HG03558 (cell line): ENCODE measurements around the gene HKDC1.
"Not testable (repeated sequence)": the region's sequence is repeated elsewhere in the genome, so short reads cannot be mapped to it uniquely, and the experiment has no call there.

ENCODE experiments used
- ATAC-seq: cut with Tn5 transposase; IDR thresholded peaks from one replicate; pipeline ENCODE4 v1.9.1; 2021; ENCODE audit warnings: moderate number of reproducible peaks; ENCODE audit not compliant: unreplicated experiment; ENCODE audit errors: extremely low read depth

The HKDC1 gene

GRCh38 chr10:69239816-69240434, 19.8 kb downstream of the HKDC1 start:
- ATAC-seq, result no peak

DNA sequence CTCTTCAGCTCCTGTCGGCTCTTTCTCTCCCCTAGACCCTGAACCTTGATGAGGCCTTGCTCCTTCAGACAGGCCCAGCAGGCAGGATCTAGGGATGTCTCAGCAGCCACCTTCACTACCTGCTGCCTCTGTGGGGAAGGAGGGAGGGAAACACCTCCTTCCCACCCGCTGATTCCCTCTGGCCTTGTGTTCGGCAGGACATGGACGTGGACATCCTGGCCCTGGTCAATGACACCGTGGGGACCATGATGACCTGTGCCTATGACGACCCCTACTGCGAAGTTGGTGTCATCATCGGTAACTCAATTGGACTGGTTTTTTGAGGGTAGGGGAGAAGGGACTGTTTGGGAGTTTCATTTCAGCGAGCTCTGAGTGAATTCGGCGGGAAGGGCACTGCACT, 20.3 kb downstream of the HKDC1 start:
- no peak for ATAC-seq

- ATAC-seq, result no peak
Measured at GRCh38 chr10:69241575-69241974, 21.4 kb downstream of the HKDC1 start.

DNA sequence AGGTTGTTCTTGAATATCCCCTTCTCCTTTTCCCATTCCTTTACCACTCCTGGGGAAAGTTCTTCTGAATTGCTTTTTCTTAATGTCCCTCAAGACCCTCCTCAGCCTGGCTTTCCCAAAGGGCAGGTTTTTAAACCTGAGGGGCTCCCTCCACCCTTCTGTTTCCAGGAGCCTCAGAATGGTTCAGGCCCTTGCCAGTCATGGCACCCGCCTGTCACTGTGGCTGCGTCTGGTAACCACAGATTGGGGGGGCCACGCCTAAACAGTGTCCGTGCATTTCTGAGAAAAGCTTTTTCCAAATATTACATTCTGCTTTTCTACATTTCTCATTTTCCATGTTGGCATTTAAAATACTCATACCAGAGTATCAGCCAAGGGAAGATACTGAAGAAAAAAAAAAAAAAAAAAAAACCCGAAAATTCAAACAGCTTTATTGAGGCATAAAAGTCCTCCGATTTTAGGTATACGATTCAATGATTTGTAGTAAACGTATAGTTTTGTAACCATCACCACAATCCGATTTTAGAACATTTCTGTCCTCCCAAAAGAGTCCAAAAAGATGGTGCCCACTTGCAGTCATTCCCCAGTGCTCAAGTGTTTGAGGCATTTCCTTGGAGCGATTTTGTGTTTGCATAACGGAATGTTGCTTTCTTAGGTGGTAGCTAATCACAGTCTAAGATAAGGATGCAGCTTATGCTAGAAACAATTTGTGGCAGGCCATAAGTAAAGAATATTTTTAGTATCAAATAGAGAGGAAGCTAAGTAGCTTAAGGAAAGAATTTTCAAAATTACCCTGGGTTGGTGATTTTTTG, 22.1 kb downstream of the HKDC1 start:
- no peak for ATAC-seq

GRCh38 chr10:69242852-69243212, 22.7 kb downstream of the HKDC1 start:
- no peak for ATAC-seq

- ATAC-seq, result no peak
Measured at GRCh38 chr10:69243817-69244216, 23.7 kb downstream of the HKDC1 start.

DNA sequence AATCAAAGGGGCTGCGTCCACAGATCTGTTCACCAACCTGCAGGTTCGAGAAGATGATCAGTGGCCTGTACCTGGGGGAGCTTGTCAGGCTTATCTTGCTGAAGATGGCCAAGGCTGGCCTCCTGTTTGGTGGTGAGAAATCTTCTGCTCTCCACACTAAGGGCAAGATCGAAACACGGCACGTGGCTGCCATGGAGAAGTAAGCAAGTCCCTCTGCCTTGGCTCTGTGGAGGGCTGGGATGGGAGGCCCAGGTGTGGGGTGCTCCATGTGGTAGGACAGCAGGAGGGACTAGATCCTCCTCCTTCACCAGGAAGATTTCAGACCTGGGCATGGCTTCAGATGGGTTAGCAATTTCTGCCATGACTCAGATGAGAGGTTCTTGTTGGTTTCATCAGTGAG, 25.9 kb downstream of the HKDC1 start:
- ATAC-seq, result no peak

- ATAC-seq, result no peak
Measured at GRCh38 chr10:69246581-69247312, 26.6 kb downstream of the HKDC1 start.

DNA sequence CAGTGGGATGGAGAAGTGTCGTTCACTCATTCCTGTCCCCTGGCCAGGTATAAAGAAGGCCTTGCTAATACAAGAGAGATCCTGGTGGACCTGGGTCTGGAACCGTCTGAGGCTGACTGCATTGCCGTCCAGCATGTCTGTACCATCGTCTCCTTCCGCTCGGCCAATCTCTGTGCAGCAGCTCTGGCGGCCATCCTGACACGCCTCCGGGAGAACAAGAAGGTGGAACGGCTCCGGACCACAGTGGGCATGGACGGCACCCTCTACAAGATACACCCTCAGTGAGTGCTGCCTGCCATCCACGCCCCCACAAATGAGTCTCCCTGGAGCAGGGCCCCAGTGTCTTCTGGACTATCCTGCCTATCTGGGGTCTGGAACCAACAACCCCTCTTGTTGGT, 27.2 kb downstream of the HKDC1 start:
- no peak for ATAC-seq

DNA sequence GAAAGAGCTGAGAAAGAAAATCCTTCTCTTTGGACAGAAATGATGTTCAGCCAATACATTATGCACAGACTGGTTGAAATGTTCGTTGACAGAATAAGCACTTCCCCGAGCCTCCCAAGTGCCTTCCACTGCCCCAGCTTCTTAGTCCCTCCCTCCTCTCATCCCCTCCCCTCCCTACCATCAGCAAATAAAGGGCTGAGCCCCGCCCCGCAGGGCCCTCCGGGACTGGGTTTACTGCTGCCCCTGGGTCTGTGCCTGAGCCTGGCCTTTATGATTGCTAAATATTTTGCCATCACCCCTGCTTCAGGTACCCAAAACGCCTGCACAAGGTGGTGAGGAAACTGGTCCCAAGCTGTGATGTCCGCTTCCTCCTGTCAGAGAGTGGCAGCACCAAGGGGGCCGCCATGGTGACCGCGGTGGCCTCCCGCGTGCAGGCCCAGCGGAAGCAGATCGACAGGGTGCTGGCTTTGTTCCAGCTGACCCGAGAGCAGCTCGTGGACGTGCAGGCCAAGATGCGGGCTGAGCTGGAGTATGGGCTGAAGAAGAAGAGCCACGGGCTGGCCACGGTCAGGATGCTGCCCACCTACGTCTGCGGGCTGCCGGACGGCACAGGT, 28.1 kb downstream of the HKDC1 start:
- ATAC-seq, result no peak

DNA sequence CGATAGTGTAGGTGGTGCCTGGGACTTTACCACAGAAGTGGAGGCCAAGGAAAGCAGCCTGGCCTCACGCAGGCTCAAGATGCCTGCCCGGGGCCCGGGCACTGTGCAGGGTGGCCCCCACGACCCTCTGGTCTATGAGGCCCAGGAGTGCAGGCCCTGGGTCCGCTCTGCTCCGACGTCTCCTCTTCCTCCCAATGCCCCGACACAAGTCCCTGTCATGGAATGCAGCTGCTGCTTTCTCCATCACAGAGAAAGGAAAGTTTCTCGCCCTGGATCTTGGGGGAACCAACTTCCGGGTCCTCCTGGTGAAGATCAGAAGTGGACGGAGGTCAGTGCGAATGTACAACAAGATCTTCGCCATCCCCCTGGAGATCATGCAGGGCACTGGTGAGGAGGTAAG, 29.9 kb downstream of the HKDC1 start:
- no peak for ATAC-seq

DNA sequence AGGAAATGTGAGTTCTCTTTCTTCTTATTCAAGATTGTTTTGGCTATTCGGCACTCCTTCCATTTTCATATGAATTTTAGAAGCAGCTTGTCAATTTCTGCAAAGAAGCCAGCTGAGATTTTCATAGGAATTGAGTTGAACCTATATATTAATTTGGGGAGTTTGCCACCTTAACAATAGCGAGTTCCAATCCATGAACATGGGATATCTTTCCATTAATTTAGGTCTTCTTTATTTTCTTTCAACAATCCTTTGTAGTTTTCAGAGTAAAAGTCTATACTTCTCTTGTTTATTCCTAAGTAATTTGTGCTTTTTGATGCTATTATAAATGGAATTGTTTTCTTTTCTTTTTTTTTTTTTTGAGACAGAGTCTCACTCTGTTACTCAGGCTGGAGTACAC, 31.3 kb downstream of the HKDC1 start:
- ATAC-seq, result not testable (repeated sequence)

DNA sequence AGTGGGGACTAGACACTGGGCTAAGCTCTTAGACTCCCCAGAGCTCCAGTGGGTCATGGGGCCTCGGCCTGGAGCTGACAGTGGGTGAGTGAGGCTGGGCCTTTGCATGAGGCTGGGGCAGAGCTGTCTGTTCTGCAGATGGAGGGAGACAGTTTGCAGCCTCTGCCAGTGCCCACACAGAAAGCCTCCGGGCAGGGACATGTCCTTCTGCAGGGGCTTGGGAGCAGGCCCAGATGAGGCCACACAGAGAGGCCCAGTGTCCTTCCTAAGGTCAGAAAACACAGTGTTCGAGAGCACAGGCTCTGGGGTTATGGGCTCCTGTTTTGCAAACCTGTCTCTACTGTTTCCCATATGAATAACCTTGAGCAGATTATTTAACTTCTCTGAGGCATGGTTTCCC, 33.0 kb downstream of the HKDC1 start:
- ATAC-seq, result no peak

- no peak for ATAC-seq
Measured at GRCh38 chr10:69254877-69255276, 34.7 kb downstream of the HKDC1 start.

GRCh38 chr10:69259547-69260243, 39.6 kb downstream of the HKDC1 start:
- no peak for ATAC-seq

- ATAC-seq, result no peak
Measured at GRCh38 chr10:69261184-69261583, 41.1 kb downstream of the HKDC1 start.

- ATAC-seq, result no peak
Measured at GRCh38 chr10:69262292-69262751, 42.2 kb downstream of the HKDC1 start.

DNA sequence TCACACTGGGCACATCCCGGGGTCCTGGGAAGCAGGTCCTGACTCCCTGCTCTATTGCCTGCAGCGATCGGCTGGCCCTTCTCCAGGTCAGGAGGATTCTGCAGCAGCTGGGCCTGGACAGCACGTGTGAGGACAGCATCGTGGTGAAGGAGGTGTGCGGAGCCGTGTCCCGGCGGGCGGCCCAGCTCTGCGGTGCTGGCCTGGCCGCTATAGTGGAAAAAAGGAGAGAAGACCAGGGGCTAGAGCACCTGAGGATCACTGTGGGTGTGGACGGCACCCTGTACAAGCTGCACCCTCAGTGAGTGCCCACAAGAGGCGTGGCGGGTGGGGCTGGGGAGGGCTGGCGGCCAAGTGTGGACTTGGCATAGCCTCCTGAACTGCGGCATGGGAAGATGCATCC, 45.4 kb downstream of the HKDC1 start:
- ATAC-seq, result no peak

DNA sequence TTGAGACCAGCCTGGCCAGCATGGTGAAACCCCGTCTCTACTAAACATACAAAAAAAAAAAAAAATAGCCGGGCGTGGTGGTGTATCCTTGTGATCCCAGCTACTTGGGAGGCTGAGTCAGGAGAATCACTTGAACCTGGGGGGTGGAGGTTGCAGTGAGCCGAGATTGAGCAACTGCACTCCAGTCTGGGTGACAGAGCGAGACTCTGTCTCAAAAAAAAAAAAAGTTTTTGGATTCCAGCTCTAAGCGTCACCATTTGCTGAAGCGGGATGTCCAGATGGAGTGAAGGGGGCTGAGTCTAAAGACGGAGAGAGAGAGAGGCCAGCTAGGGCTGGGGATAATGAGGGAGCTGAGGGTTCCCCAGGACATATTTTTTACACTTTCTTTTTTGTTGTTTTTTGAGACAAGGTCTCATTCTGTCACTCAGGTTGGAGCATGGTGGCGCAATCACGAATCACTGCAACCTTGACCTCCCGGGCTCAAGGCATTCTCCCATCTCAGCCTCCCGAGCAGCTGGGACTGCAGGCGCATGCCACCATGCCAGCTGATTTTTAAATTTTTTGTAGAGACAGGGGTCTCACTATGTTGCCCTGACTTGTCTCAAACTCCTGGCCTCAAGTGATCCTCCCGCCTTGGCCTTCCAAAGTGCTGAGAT, 48.8 kb downstream of the HKDC1 start:
- ATAC-seq, result no peak

- ATAC-seq, result no peak
Measured at GRCh38 chr10:69269761-69270160, 49.6 kb downstream of the HKDC1 start.
